HG02610 (cell line): Measurements from ENCODE around the gene FOXE3.

Source experiments
- ATAC-seq: cut with Tn5 transposase; IDR thresholded peaks from one replicate; pipeline ENCODE4 v1.9.1; 2021; ENCODE audit warnings: mild to moderate bottlenecking, moderate library complexity; ENCODE audit not compliant: unreplicated experiment

Gene FOXE3

GRCh38 chr1:47415728-47416318 lies at the start of gene FOXE3:
Gene FOXE3 (plus strand): TSS chr1:47416285. CDS start chr1:47416316, 31 bp downstream.
- no peak for ATAC-seq

- no peak for ATAC-seq
Observed at GRCh38 chr1:47367651-47368050, 48.4 kb upstream of the FOXE3 start.

GRCh38 chr1:47371016-47371517 lies 45.0 kb upstream of the FOXE3 start:
- ATAC-seq: no peak

DNA sequence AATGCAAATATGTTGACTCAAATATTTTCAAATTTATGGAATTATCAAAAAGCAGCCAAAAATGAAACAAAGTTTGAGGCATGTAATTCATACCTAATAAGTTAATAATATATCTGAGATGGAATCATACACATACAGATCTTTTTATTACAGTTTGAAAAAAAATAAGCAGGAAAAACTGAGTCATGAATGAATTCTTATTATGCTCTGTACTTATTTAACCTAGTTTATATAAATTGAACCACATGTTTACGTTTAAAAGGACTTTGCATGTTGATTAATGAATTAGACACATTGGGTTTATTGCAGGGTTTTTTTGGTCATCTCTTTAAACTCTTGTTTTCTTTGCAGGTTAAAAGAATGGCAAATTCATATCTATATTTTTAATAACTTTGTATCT lies 41.6 kb upstream of the FOXE3 start:
- no peak for ATAC-seq

GRCh38 chr1:47378147-47378546 lies 37.9 kb upstream of the FOXE3 start:
- ATAC-seq: no peak

- ATAC-seq: no peak
Observed at GRCh38 chr1:47380699-47381098, 35.4 kb upstream of the FOXE3 start.

GRCh38 chr1:47382399-47382983 lies 33.6 kb upstream of the FOXE3 start:
- ATAC-seq: no peak

- ATAC-seq: no peak
Observed at GRCh38 chr1:47384083-47384482, 32.0 kb upstream of the FOXE3 start.

DNA sequence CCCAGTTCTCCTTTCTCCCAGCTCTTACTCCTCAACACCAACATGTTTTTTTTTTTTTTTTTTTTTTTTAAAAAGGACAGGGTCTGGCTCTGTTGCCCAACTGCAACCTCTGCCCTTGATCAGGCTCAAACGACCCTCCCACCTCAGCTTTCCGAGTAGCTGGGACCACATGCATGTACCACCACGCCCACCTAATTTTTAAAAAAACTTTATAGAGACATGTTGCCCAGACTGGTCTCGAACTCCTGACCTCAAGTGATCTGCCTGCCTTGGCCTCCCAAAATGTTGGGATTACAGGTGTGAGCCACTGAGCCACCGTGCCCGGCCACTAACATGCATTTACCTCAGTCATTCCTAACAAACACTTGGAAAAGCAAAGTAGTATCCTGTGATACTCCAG lies 31.1 kb upstream of the FOXE3 start:
- no peak for ATAC-seq

- no peak for ATAC-seq
Observed at GRCh38 chr1:47386268-47386667, 29.8 kb upstream of the FOXE3 start.

- ATAC-seq: no peak
Observed at GRCh38 chr1:47388030-47388890, 27.8 kb upstream of the FOXE3 start.

GRCh38 chr1:47388891-47389238 lies 27.2 kb upstream of the FOXE3 start:
- ATAC-seq: peak; percentile 63

DNA sequence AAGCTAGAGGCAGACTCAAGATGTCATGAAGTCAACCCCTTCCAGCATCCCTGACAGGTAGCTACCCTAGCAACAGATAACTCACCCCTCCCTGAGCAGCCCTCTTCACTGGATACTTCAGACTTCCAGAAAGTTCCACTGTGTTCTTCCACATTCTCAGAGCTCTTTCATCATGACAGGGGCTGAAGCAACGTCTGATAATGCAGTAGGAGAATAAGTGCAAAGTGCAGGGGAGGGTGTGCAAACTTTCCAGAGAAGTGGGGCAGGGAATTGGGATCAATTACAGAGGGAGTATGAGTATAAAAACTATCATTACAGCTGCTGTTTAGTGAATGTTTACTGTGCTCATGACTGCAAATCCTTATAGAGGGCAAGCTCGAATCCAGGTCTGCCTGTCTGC lies 26.4 kb upstream of the FOXE3 start:
- ATAC-seq: no peak

DNA sequence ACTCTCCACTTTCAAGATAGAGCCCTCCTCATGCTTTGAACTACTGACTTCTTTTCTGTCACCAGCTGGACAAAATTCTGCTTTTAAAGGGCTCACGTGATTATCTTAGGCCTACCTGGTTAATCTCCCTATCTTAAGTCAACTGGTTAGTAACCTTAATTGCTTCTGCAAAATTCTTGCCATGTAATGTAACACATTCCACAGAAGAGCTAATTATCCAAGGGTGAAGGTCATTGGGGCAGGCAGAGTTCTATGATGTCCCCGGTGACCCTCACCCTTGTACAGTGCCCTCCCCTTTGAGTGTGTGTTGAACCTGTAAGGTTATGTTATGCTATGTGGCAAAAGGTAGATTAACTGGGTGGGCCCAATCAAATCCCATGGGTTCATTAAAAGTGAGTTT lies 25.2 kb upstream of the FOXE3 start:
- no peak for ATAC-seq

DNA sequence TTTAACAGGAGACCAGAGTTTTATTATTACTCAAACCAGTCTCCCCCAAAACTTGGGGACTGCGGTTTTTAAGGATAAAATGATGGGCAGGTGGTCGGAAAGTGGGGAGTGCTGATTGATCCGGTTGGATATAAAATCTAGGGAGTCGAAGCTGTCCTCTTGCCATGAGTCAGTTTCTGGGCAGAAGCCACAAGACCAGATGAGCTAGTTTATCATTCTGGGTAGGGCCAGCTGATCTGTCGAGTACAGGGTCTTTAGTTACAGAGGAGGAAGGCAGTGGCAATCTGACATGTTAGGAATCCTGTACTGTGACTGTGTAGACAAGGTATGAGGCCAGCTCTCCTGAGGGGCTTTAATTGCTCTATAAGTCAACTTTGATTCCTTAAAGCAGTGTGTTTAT lies 22.9 kb upstream of the FOXE3 start:
- no peak for ATAC-seq

DNA sequence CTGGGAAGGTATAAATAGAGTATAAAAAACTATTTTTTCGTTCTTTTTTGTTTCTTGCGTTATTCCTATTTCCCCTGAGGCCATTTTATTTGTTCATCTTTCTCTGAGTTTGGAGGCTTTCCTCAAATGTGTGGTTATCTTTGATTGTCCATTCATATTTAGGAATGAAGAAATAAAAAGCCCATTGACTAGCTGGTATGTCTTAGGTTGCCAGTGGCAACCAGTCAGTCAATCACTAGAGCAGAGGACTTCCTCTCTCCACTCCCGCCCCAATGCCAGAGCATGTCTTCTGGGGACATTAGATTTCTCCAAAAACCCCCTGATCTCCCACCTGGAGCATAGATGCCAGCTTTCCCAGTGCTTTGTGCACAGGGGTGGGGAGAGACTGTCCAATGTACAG lies 20.7 kb upstream of the FOXE3 start:
- no peak for ATAC-seq

DNA sequence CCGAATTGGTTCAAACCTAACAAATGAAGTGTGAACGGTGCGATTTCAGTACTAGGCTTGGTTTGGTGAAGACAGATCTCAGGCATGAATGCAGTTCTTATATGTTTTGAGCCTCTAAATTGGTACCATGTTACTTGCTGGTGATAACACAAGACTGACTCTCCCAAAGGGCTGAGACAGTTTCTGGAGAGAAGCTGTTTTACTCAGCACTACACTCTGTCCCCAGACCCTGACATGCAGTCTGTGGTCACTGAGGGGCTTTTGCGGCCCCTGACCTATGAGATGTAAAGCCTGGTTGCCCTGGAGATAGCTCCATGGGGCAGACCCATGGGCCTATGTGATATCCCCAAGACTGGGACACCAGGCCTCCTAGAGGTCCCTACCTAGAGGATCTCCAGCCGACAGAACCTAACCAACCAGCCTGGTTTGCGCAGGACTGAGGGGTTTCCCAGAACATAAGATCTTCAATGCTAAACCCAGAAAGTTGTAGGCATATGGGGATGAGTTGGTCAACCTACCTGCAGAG lies 19.4 kb upstream of the FOXE3 start:
- no peak for ATAC-seq

DNA sequence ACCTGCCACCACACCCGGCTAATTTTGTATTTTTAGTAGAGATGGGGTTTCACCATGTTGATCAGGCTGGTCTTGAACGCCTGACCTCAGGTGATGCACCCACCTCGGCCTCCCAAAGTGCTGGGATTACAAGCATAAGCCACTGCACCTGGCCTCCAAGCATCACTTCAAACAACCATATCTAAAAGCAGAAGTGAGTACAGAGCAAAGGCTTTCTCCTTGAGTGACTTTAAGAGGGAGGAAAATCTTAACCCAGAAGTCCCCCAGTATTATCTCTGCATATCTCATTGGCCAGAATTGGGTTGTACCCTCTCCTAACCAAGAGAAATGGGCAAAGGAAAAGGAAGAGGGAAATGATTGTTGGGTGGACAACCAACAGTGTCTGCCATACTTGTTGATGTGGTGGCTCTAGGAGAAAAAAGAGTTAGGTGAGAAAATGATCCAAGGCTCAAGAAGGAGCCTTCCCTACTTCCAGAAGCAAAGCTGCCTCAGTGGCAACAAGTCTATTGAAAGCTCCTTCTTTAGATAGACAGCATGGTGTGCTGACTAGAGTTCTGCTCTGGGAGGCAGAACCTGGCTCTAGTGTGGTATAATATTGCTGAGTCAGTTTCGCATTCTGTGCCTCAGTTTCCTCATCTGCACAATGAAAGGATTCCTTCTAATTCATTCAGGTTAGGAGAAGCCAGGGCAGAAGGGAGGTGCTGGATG lies 16.8 kb upstream of the FOXE3 start:
- ATAC-seq: peak; percentile 53

DNA sequence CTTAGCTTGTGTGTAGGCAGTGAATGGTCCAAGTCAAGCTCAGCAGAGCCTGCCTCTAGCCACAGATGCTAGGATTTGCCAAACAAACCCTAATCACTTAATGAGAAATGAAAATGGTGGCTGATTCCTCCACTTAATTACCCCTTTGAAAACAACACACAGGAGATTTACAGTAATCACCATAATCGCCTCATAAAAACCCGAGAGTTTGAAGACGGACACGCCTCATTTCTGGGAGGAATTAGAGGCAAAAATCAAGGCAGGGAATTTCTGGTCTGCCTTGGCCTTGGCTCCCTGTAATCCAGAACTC lies 16.3 kb upstream of the FOXE3 start:
- no peak for ATAC-seq

- ATAC-seq: no peak
Observed at GRCh38 chr1:47401761-47402160, 14.3 kb upstream of the FOXE3 start.

DNA sequence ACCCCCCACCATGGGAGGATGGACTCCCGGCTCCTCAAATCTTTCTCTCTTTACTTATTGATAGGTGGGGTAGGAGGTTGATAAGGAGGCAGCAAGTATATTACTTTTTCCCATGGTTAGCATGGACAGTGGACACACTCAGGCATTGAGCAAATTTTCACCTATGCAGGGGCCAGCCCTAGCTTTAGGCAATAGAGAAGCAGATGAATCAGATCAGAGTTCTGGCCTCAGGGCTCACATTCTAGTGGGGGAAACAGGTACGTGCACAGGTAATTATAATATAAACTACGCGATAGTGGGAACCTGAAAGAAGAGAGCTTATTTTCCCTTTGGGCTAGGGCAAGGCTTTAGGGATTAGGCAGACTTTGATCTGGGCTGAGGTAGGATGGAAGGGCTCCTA lies 13.5 kb upstream of the FOXE3 start:
- no peak for ATAC-seq
